Thyroid gland (tissue), 4 donors: ENCODE measurements around the gene ALAS2. TPM values are rescaled to one million over a fixed set of nuclear protein-coding genes. Genes with fewer than 3 reads are reported as not detected.

Experiments used
- DNase-seq, 2 donors: peaks; one replicate each; pipeline ENCODE4 v3.0.0-alpha.2; 2019
- H3K27ac ChIP-seq, 3 donors: fragments of 200-600 bp; sonication (generic); 1 replicate in 2 of 3; 2 replicates in 1 of 3; pipeline ENCODE4 v1.5.1; 2016 to 2019; ENCODE audit warnings: mild to moderate bottlenecking in 1 of 3, moderate library complexity in 1 of 3
- H3K27me3 ChIP-seq: fragments of 200-600 bp; sonication (generic); one replicate; pipeline ENCODE4 v1.5.1; 2019
- H3K36me3 ChIP-seq, 2 donors: fragments of 200-600 bp; sonication (generic); one replicate each; pipeline ENCODE4 v1.5.1; 2016 to 2019
- H3K4me1 ChIP-seq, 2 donors: fragments of 200-600 bp; sonication (generic); one replicate each; pipeline ENCODE4 v1.5.1; 2017 to 2019
- H3K4me3 ChIP-seq, 3 donors: fragments of 200-600 bp; sonication (generic); replicated peaks in 1 of 3; 1 replicate in 2 of 3; 2 replicates in 1 of 3; pipeline ENCODE4 v1.5.1; 2016; ENCODE audit warnings: mild to moderate bottlenecking in 1 of 3
- H3K9me3 ChIP-seq: fragments of 200-600 bp; sonication (generic); one replicate; pipeline ENCODE4 v1.5.1; 2017
- POLR2A ChIP-seq, 2 donors: fragments of 450-650 bp; IDR thresholded peaks; one replicate each; pipeline ENCODE4 v1.6.1; 2017; ENCODE audit warnings: antibody characterized with exemption in 2 of 2, mild to moderate bottlenecking in 2 of 2, moderate library complexity in 1 of 2
- WGBS, 2 donors: methylation state at CpG; one replicate each; pipeline ENCODE4 v1.1.5; 2017; 5-methylcytosine and 5-hydroxymethylcytosine counted together
- intact Hi-C: fragments of 100-400 bp; cut with DNase I; formaldehyde crosslinking; loops from one replicate; pipeline ENCODE4 v1.15.1; 2023
- total RNA-seq, 4 donors: library from RNA; depleted of rRNA; stranded (reverse); fragments of >200 nt; gene quantifications; one replicate each; pipeline ENCODE4 v1.2.3, GENCODE V29; 2016
- TF ChIP-seq, protein P1 (sequence below), 6 experiments: fragments of 200-600 bp in 3 of 6; fragments of 450-650 bp in 3 of 6; sonication (generic) in 3 of 6; IDR thresholded peaks; one replicate each; pipeline ENCODE4 v1.5.1; 2016 to 2019; ENCODE audit warnings: antibody characterized with exemption in 6 of 6, mild to moderate bottlenecking in 2 of 6, inconsistent platforms in 1 of 6, moderate library complexity in 1 of 6

ALAS2 gene
- total RNA-seq, 4 donors from 2014 or later, result not detected

GRCh38 chrX:55029291-55029690 lies 1.5 kb downstream of the ALAS2 start:
- 88 to 89% methylated on average over 2 of the region's 2 CpGs for WGBS, 2 donors
- Histone ChIP-seq H3K4me3 (no peak overlapping the region), H3K27me3 (no peaks in the 10 kb centered on the region), H3K9me3 (no peaks in the 10 kb centered on the region), H3K36me3 (no peaks in the 10 kb centered on the region), H3K4me1 (no peaks in the 10 kb centered on the region), H3K27ac (no peak overlapping the region)
- no peak for DNase-seq
- no peak for TF ChIP-seq POLR2A (IDR thresholded peaks at IDR 0.05)
- TF ChIP-seq, protein P1, sequence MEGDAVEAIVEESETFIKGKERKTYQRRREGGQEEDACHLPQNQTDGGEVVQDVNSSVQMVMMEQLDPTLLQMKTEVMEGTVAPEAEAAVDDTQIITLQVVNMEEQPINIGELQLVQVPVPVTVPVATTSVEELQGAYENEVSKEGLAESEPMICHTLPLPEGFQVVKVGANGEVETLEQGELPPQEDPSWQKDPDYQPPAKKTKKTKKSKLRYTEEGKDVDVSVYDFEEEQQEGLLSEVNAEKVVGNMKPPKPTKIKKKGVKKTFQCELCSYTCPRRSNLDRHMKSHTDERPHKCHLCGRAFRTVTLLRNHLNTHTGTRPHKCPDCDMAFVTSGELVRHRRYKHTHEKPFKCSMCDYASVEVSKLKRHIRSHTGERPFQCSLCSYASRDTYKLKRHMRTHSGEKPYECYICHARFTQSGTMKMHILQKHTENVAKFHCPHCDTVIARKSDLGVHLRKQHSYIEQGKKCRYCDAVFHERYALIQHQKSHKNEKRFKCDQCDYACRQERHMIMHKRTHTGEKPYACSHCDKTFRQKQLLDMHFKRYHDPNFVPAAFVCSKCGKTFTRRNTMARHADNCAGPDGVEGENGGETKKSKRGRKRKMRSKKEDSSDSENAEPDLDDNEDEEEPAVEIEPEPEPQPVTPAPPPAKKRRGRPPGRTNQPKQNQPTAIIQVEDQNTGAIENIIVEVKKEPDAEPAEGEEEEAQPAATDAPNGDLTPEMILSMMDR (IDR thresholded peaks at IDR 0.05), result no peak
- intact Hi-C loops, result no loop called here

DNA sequence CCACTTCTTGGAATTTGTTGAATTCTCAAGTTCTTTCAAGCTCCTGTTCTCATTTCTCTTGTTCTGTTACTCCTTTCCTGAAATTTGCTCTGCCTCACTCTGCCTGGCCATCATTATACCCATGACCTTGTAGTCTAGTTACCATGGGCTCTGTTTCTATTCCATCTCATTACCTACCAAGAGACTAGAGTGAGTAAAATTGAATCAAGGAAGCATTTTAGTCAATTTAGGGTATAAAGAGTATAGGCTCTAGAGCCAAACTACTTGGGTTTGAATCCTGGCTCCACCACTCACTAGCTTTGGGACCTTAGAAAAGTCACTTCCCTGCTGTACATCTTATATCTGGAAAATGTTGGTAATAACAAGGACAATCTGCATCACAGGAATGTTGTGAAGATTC lies 2.2 kb downstream of the ALAS2 start:
- Histone ChIP-seq H3K27me3 (no peaks in the 10 kb centered on the region), H3K27ac (no peak overlapping the region), H3K4me3 (no peak overlapping the region), H3K36me3 (no peaks in the 10 kb centered on the region), H3K4me1 (no peaks in the 10 kb centered on the region), H3K9me3 (no peaks in the 10 kb centered on the region)
- no peak for DNase-seq
- intact Hi-C loops, result no loop called here
- no peak for TF ChIP-seq POLR2A (IDR thresholded peaks at IDR 0.05)
- TF ChIP-seq, protein P1 (IDR thresholded peaks at IDR 0.05), result no peak

DNA sequence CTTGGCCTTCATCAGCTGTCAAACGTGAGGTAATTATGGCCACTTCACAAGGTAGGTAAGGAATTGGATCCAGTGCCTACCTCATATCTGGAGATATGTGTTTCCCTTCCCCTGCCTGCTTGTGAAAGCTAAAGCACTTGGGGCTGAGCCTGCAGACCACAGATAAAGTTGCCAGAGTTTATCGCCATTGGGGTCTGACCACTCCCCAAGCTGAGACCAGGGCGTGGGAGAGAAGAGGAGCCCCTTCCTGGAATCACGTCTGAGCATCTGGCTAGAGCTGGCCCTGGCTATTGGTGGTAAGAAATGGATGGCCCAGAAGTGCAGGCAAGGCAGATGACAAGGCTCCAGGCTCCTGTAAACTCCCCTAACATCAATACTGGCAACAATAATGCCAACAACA lies 2.7 kb downstream of the ALAS2 start:
- no peak for DNase-seq
- Histone ChIP-seq H3K4me1 (no peaks in the 10 kb centered on the region), H3K36me3 (no peaks in the 10 kb centered on the region), H3K27ac (no peak overlapping the region), H3K4me3 (no peak overlapping the region), H3K27me3 (no peaks in the 10 kb centered on the region), H3K9me3 (no peaks in the 10 kb centered on the region)
- WGBS, 2 donors, result 78 to 92% methylated on average over 3 to 4 of the region's 4 CpGs
- TF ChIP-seq, protein P1 (IDR thresholded peaks at IDR 0.05), result no peak
- TF ChIP-seq POLR2A (IDR thresholded peaks at IDR 0.05), result no peak
- intact Hi-C loops, result no loop called here

DNA sequence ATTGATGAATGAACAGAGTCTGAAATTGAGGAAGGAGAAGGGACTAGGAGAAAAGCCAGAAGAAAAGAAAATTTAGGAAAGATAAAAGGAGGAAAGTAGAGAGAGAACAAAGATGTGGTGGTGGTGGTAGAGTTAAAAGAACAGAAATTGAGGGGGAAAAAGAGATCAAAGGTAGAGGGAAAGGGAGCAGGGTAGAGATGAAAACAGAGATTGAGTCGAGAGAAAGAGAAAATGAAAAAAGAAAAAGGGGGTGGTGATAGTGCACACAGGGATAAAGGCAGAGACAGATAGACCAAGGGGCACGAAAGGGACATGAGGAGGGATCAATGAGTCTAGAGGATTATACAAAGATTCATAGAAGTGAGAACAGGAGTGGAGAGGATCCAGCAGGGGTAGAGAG lies 3.9 kb downstream of the ALAS2 start:
- no peaks in the 10 kb centered on the region for H3K9me3 ChIP-seq
- H3K27me3 ChIP-seq, result no peaks in the 10 kb centered on the region
- DNase-seq, result no peak
- WGBS, 2 donors, result 73 to 74% methylated on average over 2 of the region's 2 CpGs
- intact Hi-C loops, result no loop called here
- H3K4me1 ChIP-seq, result no peaks in the 10 kb centered on the region
- H3K4me3 ChIP-seq, result no peak overlapping the region
- no peaks in the 10 kb centered on the region for H3K36me3 ChIP-seq
- no peak overlapping the region for H3K27ac ChIP-seq
- TF ChIP-seq POLR2A (IDR thresholded peaks at IDR 0.05), result no peak
- TF ChIP-seq, protein P1 (IDR thresholded peaks at IDR 0.05), result no peak

DNA sequence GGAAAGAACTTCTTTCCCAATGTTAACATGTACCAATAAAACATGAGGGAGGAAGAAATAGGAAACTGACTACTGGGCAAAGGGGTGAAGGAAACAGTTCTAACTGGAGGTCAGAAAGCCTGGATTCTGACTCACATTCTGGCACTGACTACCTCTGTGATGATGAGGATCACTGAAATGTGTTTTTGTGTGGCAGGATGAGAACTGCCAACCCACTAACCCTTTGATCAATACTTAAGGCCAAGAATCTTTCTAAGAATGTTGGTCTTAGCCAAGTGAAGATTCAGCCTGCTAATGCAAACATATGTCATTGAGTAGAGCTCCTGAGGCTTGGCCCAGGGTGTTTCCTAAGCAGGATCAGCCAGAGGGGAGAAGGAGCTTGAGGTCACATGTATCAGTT lies 4.6 kb downstream of the ALAS2 start:
- no peak for DNase-seq
- Histone ChIP-seq H3K27ac (no peak overlapping the region), H3K36me3 (no peaks in the 10 kb centered on the region), H3K27me3 (no peaks in the 10 kb centered on the region), H3K4me3 (no peak overlapping the region), H3K4me1 (no peaks in the 10 kb centered on the region), H3K9me3 (no peaks in the 10 kb centered on the region)
- intact Hi-C loops, result no loop called here
- TF ChIP-seq, protein P1 (IDR thresholded peaks at IDR 0.05), result no peak
- TF ChIP-seq POLR2A (IDR thresholded peaks at IDR 0.05), result no peak
